Stimulated activated CD4-positive, alpha-beta T cell treated with anti-CD3 and anti-CD28 coated beads, TNF-alpha, amount 100 ng/mL, for 1 hour (primary cell): ENCODE results near the gene CCT4.
"Not testable (repeated sequence)": the region's sequence is repeated elsewhere in the genome, so short reads cannot be mapped to it uniquely, and the experiment has no call there.

Experiments used
- DNase-seq, 3 donors: peaks; one replicate each; pipeline ENCODE4 v3.0.0-alpha.2; 2020; ENCODE audit warnings: low read depth in 3 of 3, low spot score in 1 of 3

CCT4 gene, protein sequence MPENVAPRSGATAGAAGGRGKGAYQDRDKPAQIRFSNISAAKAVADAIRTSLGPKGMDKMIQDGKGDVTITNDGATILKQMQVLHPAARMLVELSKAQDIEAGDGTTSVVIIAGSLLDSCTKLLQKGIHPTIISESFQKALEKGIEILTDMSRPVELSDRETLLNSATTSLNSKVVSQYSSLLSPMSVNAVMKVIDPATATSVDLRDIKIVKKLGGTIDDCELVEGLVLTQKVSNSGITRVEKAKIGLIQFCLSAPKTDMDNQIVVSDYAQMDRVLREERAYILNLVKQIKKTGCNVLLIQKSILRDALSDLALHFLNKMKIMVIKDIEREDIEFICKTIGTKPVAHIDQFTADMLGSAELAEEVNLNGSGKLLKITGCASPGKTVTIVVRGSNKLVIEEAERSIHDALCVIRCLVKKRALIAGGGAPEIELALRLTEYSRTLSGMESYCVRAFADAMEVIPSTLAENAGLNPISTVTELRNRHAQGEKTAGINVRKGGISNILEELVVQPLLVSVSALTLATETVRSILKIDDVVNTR

DNA sequence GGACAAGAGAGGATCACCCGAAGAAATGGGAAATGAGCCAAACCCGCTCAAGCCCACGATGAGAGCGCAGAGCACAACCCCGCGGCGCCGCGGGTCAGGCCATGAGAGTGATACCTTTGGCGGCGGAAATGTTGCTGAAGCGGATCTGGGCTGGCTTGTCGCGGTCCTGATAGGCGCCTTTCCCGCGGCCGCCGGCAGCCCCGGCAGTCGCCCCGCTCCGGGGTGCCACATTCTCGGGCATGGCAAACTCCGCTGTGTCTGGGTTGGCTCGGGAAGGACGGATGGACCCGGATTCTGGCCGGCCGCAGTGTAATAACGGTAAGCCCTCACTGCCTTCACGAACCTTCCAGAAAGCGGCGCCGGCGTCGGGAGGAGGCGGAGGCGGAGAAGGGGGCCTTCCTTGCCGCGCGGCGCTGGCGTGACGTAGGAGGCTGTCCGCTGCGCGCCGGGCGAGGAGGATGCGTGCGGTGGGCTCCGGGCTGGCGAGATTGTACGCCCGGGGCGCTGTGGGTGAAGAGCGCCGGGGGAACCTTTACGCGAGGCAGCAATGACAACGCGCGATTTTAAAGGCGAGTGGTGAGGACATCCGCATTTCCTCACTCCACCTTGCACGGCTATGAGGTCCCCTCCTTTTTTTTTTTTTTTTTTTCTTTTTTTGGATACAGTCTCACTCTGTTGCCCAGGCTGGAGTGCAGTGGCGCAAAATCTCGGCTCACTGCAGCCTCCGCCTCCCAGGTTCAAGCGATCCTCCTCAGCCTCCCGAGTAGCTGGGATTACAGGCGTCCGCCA lies at the start of gene CCT4:
CCT4 (minus strand) TSS at position 390 of the 789 bp plus-strand sequence; CDS start at position 241, 149 bp downstream.
- peak; percentile 75 to 92 (median 87) for DNase-seq

DNA sequence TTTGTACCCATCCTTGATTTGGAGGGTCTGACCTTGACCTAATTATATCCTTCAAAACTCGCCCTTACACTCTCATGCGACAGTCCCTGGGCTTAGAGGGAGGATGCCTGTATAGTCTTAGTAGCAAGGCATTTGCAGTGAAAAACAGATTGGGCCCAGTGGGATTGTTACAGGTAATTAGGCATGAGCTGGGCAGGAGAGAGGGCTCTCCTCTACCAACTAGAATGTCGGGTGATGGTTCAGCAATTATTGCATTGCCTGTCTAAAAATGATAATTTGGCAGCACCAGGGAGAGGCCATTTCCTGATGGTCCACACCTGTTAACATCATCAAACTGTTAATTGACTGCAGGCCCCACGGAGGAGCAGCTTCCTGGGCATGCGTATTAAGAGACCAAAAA lies 49.4 kb upstream of the CCT4 start:
- no peak for DNase-seq

- DNase-seq: no peak
Measured at GRCh38 chr2:61937098-61937497, 48.6 kb upstream of the CCT4 start.

DNA sequence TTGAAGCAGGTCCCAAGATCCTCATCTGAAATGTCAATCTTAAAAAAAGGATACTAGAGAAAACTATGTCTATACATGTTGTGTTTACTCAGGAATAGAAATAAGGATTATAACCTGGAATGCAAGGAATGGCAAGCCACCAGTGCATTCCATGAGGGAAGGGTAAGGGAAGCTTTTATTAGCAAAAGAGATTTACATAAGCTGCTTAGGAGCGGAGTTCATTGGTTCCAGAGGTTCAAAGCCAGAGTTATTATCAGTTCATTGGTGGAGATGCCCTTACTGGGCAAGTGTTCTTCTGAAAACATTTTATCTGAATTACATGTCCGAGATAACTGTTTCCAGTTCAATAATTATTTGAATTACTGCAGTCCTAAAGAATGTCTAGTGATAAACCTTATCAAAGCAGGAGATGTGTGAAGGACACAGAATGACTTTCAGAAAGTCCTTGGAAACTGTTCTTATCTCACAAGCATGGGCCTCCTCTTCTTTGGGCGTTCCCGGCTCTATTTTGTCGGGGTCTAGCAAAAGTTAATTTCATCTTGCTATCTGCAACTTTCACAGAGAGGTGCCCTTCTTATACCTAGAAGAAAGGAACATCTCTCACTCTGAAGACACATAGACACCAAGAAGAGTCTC lies 40.5 kb upstream of the CCT4 start:
- DNase-seq: no peak

- no peak for DNase-seq
Measured at GRCh38 chr2:61926531-61927477, 38.3 kb upstream of the CCT4 start.

DNA sequence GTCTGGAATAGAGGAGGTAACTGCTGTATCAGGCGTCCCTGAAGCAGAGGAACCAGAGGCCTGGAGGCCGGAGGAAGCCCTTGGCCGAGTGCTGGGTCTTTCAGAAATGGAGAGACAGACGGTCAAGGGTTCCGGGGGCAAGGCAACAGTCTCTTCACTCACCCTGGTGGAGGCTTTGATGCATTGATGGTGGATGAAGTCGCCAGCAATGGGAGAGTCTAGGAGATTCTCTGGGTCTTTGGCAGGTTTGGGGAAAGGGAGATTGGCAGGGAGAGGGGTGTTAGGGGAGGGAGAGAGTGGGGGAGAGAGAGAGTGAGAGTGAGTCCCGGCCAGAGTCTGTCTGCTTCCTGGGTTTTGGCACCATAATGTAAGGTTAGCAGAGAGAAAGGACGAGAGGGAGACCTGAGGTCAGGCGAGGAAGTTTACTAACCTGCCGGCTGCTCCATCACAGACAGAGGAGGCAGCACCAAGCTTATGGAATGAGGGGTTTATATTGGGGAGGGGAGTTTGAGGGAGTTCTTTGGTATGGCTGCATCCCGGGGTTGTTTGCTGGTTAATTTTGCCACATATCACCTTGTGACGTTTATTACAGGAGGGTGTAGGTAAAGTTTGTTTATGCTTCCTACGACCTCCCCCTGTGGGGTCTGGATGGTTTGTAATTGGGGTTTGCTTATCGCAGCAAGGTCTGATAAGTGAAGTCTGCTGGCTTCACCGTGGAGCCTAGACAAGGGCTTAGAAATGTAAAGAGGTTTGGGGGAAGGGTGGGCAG lies 36.6 kb upstream of the CCT4 start:
- no peak for DNase-seq

DNA sequence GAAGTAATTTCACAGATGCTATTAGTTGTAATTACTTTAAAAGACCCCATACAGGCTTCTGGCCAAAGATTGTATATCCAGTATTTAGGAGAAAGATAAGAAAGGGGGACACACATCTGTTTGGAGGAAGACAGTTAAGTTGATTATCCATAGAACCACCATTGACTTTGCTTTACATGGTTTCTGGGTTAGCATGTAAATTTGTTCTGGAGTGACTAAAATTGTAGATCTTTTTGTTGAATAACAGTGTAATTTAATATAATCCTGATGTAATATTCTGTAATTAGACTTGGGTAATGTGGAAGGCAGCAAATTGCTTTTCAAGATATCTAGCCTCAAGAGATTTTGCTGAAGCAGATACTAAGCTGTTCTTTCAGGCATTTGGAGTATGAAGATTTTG lies 34.3 kb upstream of the CCT4 start:
- no peak for DNase-seq

GRCh38 chr2:61920548-61920947 lies 32.1 kb upstream of the CCT4 start:
- no peak for DNase-seq

- DNase-seq: not testable (repeated sequence)
Measured at GRCh38 chr2:61914794-61915193, 26.3 kb upstream of the CCT4 start.

GRCh38 chr2:61911510-61911909 lies 23.1 kb upstream of the CCT4 start:
- no peak for DNase-seq

DNA sequence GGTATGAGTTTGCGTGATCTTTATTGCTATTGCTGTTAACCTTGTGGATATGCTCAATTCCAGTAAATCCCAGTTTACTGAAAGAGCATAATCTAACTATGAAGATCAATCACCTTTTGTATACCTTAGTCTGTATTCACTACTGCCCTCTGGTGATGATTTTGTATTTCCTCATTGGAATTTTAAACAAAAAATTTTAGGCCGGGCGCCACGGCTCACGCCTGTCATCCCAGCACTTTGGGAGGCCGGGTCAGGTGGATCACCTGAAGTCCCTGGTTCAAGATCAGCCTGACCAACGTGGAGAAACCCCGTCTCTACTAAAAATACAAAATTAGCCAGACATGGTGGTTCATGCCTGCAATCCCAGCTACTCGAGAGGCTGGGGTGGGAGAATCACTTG lies 22.1 kb upstream of the CCT4 start:
- DNase-seq: no peak

GRCh38 chr2:61909116-61909515 lies 20.7 kb upstream of the CCT4 start:
- no peak for DNase-seq

DNA sequence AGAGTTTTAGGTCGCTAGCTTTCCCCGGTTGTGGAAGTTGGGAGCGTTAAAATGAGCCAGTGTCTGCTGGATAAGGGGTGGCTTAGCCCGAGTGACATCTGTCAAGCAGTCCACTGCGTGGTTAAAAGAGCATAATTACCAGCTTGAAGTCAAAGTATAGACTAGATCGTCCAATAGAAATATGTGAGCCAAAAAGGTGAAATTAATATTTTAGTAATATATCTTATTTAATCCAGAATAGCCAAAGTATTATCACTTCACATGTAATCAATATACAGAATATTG lies 17.7 kb upstream of the CCT4 start:
- no peak for DNase-seq

DNA sequence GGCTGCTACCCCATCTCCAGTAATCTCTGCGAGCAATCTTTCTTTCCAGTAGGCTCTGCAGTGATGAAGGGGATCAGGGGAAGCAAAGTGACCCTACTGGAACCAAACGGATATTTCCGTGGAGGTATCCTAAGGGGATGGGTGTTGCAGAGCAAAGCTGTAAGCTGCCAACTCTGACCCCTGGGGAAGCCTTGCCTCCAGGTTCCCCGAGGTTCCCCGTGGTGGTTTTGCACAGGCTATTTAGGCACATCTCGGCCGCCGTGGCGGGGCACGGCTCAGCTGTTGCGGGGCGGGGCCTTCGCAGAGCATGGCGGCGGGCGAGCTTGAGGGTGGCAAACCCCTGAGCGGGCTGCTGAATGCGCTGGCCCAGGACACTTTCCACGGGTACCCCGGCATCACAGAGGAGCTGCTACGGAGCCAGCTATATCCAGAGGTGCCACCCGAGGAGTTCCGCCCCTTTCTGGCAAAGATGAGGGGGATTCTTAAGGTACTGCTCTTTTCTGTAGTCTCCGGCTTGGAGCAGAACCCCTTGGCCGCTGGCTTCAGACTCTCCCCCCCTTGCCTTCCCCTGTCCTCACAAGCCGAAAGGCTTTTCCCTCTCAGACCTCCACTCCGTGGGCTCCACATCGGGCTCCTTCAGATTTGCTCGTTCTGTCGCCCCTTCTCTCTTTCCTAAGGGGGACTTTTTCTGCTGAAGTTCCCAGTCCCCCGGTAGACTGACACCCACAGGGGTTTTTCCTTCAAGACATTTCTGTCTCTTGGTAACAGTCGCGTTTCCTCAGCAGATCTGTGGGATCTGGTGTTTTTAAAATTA lies 17.1 kb upstream of the CCT4 start, which contains the start of gene COMMD1:
COMMD1 (plus strand) TSS at position 303 of the 814 bp plus-strand sequence; CDS start at position 308, 5 bp downstream.
- DNase-seq: peak; percentile 41 to 68 (median 61)

- DNase-seq: no peak
Measured at GRCh38 chr2:61900281-61900680, 11.8 kb upstream of the CCT4 start.

DNA sequence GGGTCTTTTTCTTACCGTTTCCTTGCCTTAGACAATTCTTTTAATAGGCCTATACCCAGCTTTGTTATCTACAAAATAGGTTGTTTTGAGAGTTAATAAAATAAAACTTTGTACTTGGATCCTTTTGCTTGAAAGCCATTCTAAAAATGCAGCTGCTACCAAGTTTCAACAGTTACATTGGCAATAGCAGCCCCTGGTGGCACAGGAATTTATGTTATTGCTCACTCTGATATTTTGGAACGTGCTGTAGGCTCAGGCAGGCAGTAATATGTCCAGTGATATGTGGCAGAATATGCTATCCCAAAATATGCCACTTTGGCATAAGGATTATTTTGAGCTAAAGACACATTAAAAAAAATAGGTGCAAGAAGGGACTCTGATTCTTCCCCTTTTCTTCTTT lies 10.4 kb upstream of the CCT4 start:
- no peak for DNase-seq

DNA sequence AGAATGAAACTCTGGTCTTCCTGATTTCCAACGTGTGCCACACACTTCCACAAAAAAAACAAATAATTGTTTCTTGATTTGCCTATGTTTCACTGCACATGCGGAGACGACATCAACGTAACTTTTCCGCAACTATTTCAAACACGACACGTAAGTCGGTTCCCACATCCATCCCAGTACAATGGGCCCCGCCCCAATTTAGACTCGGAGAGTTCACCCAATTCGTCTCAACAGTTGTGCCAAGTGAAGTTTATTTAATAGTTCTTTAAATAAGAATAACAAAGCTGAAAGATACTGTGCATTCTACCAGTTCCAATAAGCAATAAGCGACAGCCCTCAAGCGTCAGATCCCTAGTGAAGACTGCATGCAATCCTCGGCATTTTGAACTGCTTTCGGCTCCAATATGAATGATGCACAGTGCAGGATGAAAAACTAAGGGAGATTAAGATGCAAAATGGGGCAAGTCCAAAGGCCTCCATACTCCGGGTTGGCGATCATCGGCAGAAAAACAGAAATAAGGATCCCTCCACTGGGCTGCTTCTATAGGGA lies 664 bp downstream of the CCT4 start:
- no peak for DNase-seq

GRCh38 chr2:61885896-61886603 lies 2.4 kb downstream of the CCT4 start:
- DNase-seq: no peak
